RWPE1 (cell line): ENCODE measurements around the gene FAIM2.

Experiments used
- CTCF ChIA-PET: fragments of 350-600 bp; sonication (Branson Sonifier 250); formaldehyde crosslinking; extraction: SDS; loops from one replicate; lab custom pipeline; 2021; lab: Yijun Ruan, JAX
- POLR2A ChIA-PET: fragments of 400-600 bp; formaldehyde crosslinking; extraction: SDS; loops from one replicate; lab custom pipeline; 2020; ENCODE audit warnings: antibody characterized with exemption; ENCODE audit not compliant: low non-redundant PET; lab: Yijun Ruan, JAX
- DNase-seq: peaks from one replicate; pipeline ENCODE4 v3.0.0; 2012; ENCODE audit warnings: low spot score
- H3K27ac ChIP-seq: fragments of 450-650 bp; 2 replicates; pipeline ENCODE4 v1.5.1; 2017
- TF ChIP-seq, protein P1 (sequence below): fragments of 450-650 bp; conservative IDR thresholded peaks from 2 replicates; pipeline ENCODE4 v1.5.1; 2017; ENCODE audit warnings: low read depth, mild to moderate bottlenecking

The FAIM2 gene

DNA sequence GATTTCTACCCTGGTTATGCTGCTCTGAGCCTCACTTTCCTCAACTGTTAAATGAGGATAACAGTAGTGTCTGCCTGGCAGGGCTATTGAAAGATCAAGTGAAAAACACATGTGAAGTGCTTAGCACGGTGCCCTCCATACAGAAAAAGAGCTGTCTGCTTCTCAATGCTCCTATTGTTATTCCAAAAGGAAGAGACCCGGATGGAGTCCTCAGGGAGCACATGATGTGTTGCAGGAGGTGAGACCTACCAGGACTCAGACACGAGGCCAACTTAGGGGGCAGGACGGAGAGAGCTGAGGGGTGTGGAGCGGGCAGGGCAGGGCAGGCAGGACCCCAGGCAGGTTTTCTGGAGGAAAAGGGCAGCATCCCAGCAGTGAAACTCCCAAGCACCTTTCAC, 8.9 kb downstream of the FAIM2 start:
- no peak for DNase-seq
- ChIA-PET CTCF (interaction anchor here (0.7 kb wide), 2 partner anchors 16 to 195 kb away, joined by 5 read pairs; no protein-coding TSS in a partner anchor), POLR2A (no interaction called here)

DNA sequence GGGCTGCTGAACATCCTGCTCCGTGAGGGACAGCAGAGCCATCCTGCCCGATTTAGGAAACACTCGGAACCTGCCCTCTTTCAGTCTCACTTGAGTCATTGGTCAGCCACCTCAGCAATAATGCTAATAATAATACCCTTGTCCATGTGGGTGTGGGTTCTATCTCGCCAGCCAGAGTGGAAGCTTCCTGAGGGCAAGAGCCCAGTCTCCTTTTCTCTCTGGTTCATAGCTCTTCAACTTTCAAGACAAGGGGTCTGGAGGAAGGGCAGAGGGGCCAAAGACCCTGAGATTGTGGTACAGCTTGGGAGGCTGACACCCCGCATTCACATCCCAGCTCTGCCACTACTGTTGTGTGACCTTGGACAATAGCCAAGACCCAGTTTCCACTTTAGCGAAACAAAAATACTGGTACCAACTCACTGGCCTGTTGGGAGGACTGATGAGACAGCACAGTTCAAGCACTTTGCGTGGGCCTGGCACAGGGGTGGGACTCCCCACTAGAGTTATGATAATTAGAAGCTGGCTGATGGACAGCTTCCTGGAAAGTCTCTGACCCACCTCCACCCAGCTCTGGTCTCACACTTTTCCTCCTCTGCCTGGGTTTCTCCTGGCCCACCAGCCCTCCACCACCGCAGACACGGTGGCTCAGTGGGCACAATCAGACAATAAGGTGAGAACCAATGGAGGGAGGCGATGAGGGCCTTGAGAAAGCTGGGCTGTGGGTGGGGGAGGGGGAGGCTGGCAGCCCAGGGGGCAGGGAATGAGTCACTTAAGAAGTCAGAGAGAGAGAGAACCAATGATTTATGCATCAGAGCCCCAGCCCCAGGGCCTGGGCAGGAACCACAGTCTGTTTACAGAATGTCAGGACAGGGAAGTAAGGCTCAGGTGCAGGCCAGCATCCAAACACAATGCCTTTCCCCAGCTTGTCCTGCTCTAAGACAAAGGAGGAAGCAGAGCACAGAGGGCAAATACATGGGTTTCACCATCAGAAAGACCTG, 9.6 kb downstream of the FAIM2 start:
- no peak overlapping the region for H3K27ac ChIP-seq
- DNase-seq: peak; percentile 72
- TF ChIP-seq, protein P1, sequence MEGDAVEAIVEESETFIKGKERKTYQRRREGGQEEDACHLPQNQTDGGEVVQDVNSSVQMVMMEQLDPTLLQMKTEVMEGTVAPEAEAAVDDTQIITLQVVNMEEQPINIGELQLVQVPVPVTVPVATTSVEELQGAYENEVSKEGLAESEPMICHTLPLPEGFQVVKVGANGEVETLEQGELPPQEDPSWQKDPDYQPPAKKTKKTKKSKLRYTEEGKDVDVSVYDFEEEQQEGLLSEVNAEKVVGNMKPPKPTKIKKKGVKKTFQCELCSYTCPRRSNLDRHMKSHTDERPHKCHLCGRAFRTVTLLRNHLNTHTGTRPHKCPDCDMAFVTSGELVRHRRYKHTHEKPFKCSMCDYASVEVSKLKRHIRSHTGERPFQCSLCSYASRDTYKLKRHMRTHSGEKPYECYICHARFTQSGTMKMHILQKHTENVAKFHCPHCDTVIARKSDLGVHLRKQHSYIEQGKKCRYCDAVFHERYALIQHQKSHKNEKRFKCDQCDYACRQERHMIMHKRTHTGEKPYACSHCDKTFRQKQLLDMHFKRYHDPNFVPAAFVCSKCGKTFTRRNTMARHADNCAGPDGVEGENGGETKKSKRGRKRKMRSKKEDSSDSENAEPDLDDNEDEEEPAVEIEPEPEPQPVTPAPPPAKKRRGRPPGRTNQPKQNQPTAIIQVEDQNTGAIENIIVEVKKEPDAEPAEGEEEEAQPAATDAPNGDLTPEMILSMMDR: no peak
- POLR2A ChIA-PET: no interaction called here
- CTCF ChIA-PET: interaction anchor here (0.6 to 0.9 kb wide), 6 partner anchors 16 to 195 kb away, joined by 3 to 5 read pairs (median 4); no protein-coding TSS in a partner anchor

More for the DNA sequence above, 8.9 kb downstream of the FAIM2 start:
- TF ChIP-seq, protein P1: no peak
- H3K27ac ChIP-seq: no peak overlapping the region

DNA sequence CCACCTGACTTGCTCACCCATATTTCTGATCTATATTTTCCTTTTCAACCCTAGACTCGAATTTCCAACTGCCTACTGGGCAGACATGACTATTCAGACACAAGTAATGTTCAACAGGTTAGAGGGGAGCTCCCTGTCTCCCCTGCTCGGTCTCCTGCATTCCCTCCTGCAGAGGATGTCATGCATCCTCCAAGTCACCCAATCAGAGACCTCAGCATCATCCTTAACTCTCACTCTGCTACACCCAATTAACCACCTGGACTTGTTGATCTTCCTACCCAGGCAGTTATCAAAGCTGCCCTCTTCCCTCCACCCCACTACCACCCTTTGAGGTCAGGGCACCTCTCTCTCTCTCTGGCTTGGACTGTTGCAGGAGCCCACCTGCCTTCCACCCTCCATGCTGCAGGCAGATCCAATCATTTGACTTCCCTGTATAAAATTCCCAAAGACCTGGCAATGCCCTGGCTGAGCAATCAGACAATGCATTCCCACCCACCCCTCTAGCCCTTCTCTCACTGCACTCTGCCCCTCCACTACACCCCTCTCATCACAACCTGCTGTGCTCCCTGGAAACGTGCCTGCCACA, 10.9 kb downstream of the FAIM2 start:
- ChIA-PET CTCF (interaction anchor here (0.5 kb wide), 1 partner anchor 914 kb away, joined by 3 read pairs; no protein-coding TSS in a partner anchor), POLR2A (no interaction called here)
- TF ChIP-seq, protein P1: no peak
- DNase-seq: no peak
- no peak overlapping the region for H3K27ac ChIP-seq

DNA sequence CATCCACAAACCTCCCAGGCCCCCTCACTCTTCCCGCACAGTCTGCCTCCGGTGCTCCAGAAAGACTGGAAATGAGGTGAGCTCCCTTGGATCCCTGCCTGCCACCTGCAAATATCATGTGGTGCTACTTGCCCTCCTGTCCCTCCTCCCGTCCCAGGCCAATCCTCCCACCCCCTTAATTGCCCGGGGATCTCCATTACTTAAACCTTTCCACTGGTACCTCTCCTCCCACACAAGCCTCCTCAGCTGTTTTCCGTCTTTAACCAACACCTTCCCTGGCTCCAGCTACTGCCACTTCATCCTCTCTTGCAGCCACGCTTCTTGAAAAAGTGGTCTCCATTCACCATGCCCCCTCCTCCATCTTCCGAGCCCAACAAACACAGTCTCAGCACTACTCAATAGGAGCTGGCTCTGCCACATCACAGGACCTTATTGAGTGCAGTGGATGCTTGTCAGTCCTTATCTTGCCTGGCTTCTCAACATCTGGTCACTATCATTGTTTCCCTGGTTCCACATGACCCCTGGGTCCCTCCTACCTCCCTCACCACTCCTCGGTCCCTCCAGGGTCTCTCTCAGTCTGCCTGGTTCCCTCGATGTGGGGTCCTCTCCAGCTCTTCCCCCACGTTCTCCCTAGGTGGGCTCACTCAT, 11.5 kb downstream of the FAIM2 start:
- no peak overlapping the region for H3K27ac ChIP-seq

DNA sequence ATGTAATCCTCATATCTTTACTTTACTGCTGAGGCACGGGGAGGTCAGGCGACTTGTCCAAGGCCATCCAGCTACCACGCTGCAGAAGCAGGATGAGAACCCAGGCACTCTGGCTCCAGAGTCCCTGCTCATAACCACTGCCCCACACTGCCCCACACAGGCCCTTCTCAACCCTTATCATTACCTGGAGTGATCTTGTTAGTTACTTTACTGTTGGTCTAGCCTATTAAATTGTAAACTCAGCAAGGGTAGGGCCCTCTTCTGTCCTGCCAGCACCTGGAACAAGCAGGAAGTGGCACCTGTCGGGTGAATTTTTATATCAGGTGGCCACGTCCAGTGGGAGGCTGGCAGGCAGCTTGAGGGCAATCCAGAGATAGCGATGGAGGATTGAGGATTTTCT, 12.2 kb downstream of the FAIM2 start:
- TF ChIP-seq, protein P1: no peak
- no peak overlapping the region for H3K27ac ChIP-seq
- CTCF ChIA-PET: no interaction called here
- POLR2A ChIA-PET: no interaction called here
- no peak for DNase-seq

More for the DNA sequence above, 11.5 kb downstream of the FAIM2 start:
- DNase-seq: no peak
- TF ChIP-seq, protein P1: no peak
- ChIA-PET CTCF (interaction anchor here (0.5 kb wide), 1 partner anchor 915 kb away, joined by 3 read pairs; no protein-coding TSS in a partner anchor), POLR2A (interaction anchor here (0.5 kb wide), 1 partner anchor 138 kb away, joined by 4 read pairs; no protein-coding TSS in a partner anchor)

DNA sequence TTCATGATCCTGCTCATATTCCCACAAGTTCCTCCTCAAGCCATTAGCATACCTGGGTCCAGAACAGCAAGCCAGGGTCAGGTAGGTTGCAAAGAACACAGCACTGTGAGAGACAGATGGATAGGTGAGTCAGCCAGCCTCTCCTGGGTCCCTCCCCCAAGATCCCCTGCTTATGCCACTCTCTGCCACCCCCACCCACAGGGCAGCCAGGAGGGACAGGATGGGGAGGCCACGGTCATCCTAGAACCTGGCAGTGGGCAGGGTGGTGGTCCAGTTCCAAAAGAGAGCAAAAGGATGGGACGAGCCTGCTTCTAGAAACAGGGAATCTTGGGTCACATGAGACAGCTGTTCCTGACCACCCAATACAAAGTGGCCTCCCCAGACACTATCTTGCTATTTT, 12.7 kb downstream of the FAIM2 start:
- ChIA-PET POLR2A (no interaction called here), CTCF (no interaction called here)
- no peak overlapping the region for H3K27ac ChIP-seq
- TF ChIP-seq, protein P1: no peak
- DNase-seq: no peak
